ENCODE results near the gene ILF2.

DNA sequence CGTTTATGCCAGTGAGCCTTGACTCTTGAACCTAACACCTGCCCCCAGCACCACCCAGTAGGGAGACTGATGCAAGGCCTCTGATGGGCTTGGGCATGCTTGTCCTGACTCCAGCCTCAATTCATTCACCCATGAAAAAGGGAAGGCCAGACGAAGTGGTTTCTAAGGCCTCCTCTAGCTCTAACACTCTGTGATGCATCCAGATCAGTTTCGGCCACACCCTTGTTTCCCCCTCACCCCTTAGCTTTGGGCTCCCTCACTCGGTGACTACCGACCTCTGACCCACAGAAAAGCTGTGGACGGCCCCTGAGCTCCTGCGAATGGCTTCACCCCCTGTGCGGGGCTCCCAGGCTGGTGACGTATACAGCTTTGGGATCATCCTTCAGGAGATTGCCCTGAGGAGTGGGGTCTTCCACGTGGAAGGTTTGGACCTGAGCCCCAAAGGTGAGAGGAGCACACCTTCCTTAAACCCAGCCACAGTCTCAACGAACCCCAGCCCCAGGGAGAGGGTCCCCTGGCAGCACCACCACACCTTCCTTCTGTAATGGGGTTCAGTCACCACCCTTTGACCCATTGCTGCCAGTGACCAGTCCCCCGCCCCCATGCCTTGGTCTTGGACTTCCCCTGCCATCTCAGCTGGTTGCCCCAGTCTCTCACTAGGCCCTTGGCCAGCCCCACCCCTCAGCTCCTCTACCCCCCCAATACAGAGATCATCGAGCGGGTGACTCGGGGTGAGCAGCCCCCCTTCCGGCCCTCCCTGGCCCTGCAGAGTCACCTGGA lies 16.7 kb upstream of the ILF2 start:
- TF ChIP-seq GLIS3 (CRISPR knock-in tag; IDR thresholded peaks at IDR 0.05) = no peak
- TF ChIP-seq OSR1 (CRISPR knock-in tag; IDR thresholded peaks at IDR 0.05) = no peak
- no peak for TF ChIP-seq TCF4 (CRISPR knock-in tag; IDR thresholded peaks at IDR 0.05; ENCODE audit: borderline replicate concordance)
- no peak for TF ChIP-seq ESRRG (CRISPR knock-in tag; IDR thresholded peaks at IDR 0.05)
- no peak for TF ChIP-seq PATZ1 (CRISPR knock-in tag; IDR thresholded peaks at IDR 0.05; ENCODE audit: borderline replicate concordance)
- TF ChIP-seq ZFP3 (CRISPR knock-in tag; IDR thresholded peaks at IDR 0.05) = no peak
- TF ChIP-seq, protein P1, sequence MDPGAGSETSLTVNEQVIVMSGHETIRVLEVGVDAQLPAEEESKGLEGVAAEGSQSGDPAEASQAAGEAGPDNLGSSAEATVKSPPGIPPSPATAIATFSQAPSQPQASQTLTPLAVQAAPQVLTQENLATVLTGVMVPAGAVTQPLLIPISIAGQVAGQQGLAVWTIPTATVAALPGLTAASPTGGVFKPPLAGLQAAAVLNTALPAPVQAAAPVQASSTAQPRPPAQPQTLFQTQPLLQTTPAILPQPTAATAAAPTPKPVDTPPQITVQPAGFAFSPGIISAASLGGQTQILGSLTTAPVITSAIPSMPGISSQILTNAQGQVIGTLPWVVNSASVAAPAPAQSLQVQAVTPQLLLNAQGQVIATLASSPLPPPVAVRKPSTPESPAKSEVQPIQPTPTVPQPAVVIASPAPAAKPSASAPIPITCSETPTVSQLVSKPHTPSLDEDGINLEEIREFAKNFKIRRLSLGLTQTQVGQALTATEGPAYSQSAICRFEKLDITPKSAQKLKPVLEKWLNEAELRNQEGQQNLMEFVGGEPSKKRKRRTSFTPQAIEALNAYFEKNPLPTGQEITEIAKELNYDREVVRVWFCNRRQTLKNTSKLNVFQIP (CRISPR knock-in tag; IDR thresholded peaks at IDR 0.05; ENCODE audit: borderline replicate concordance, low read depth) = no peak
- no peak for TF ChIP-seq ZFP30 (CRISPR knock-in tag; IDR thresholded peaks at IDR 0.05)
- no peak for TF ChIP-seq ISL1 (CRISPR knock-in tag; IDR thresholded peaks at IDR 0.05)
- no peak for TF ChIP-seq CREB5 (CRISPR knock-in tag; IDR thresholded peaks at IDR 0.05; ENCODE audit: low read depth)

Data from SK-N-SH treated with all-trans-retinoic acid at 6 μM for 48 hours (cell line).